SK-N-SH treated with all-trans-retinoic acid at 6 μM for 48 hours (cell line): Measurements from ENCODE around the gene TBC1D4.
A peak's percentile ranks its signal among the peaks of the same experiment; 100 is the strongest.
"Not testable (repeated sequence)": the region's sequence is repeated elsewhere in the genome, so short reads cannot be mapped to it uniquely, and the experiment has no call there.

Experiments
- ATAC-seq: fragments of 200-7000 bp; cut with Tn5 transposase; 3 replicates; pipeline ENCODE4 v1.9.1; 2020; ENCODE audit warnings: mild to moderate bottlenecking, moderate library complexity
- BACH2 ChIP-seq: fragments of 250-450 bp; sonication (Bioruptor Pico); IDR thresholded peaks from 2 replicates; pipeline ENCODE4 v1.9.0; 2021; ENCODE audit warnings: mild to moderate bottlenecking, borderline replicate concordance
- CSDC2 ChIP-seq: fragments of 250-450 bp; sonication (Bioruptor Pico); IDR thresholded peaks from 2 replicates; pipeline ENCODE4 v1.5.0; 2020; ENCODE audit warnings: mild to moderate bottlenecking, moderate library complexity
- GLIS3 ChIP-seq: fragments of 250-450 bp; sonication (Bioruptor Pico); IDR thresholded peaks from 2 replicates; pipeline ENCODE4 v1.5.0; 2020; ENCODE audit warnings: mild to moderate bottlenecking, moderate library complexity
- ISL1 ChIP-seq: fragments of 250-450 bp; sonication (Bioruptor Pico); IDR thresholded peaks from 2 replicates; pipeline ENCODE4 v2.1.2; 2022; ENCODE audit warnings: mild to moderate bottlenecking, moderate library complexity
- OSR1 ChIP-seq: fragments of 250-450 bp; sonication (Bioruptor Pico); IDR thresholded peaks from 2 replicates; pipeline ENCODE4 v1.8.0; 2022; ENCODE audit warnings: moderate library complexity, mild to moderate bottlenecking, inconsistent platforms
- SNAI2 ChIP-seq: fragments of 250-450 bp; sonication (Bioruptor Pico); IDR thresholded peaks from 2 replicates; pipeline ENCODE4 v1.5.0; 2020; ENCODE audit warnings: mild to moderate bottlenecking, moderate library complexity
- TCF4 ChIP-seq: fragments of 250-450 bp; sonication (Bioruptor Pico); IDR thresholded peaks from 2 replicates; pipeline ENCODE4 v1.8.0; 2021; ENCODE audit warnings: mild to moderate bottlenecking, moderate library complexity, borderline replicate concordance
- TOX ChIP-seq: fragments of 250-450 bp; sonication (Bioruptor Pico); IDR thresholded peaks from 2 replicates; pipeline ENCODE4 v1.8.0; 2021; ENCODE audit warnings: mild to moderate bottlenecking, moderate library complexity, borderline replicate concordance
- ZC3H10 ChIP-seq: fragments of 250-450 bp; sonication (Bioruptor Pico); IDR thresholded peaks from 2 replicates; pipeline ENCODE4 v1.5.1; 2021; ENCODE audit warnings: mild to moderate bottlenecking, moderate library complexity
- ZFP3 ChIP-seq: fragments of 250-450 bp; sonication (Bioruptor Pico); IDR thresholded peaks from 2 replicates; pipeline ENCODE4 v1.5.0; 2020; ENCODE audit warnings: mild to moderate bottlenecking, moderate library complexity
- ZFP30 ChIP-seq: fragments of 450-650 bp; formaldehyde crosslinking; IDR thresholded peaks from 2 replicates; pipeline ENCODE4 v1.5.0; 2022; ENCODE audit warnings: mild to moderate bottlenecking, moderate library complexity
- ZNF8 ChIP-seq: fragments of 450-650 bp; formaldehyde crosslinking; IDR thresholded peaks from 2 replicates; pipeline ENCODE4 v1.5.0; 2020; ENCODE audit warnings: mild to moderate bottlenecking, moderate library complexity
- TF ChIP-seq, protein P1 (sequence below): fragments of 250-450 bp; sonication (Bioruptor Pico); IDR thresholded peaks from 2 replicates; pipeline ENCODE4 v1.8.0; 2021; ENCODE audit warnings: low read depth, mild to moderate bottlenecking, moderate library complexity, borderline replicate concordance
- TF ChIP-seq, protein P2 (sequence below): fragments of 250-450 bp; sonication (Bioruptor Pico); IDR thresholded peaks from 2 replicates; pipeline ENCODE4 v1.8.0; 2020; ENCODE audit warnings: mild to moderate bottlenecking, moderate library complexity, borderline replicate concordance
- TF ChIP-seq, protein P3 (sequence below): fragments of 250-450 bp; sonication (Bioruptor Pico); IDR thresholded peaks from 2 replicates; pipeline ENCODE4 v1.5.0; 2020; ENCODE audit warnings: mild to moderate bottlenecking, moderate library complexity
- TF ChIP-seq, protein P4 (sequence below): fragments of 250-450 bp; sonication (Bioruptor Pico); IDR thresholded peaks from 2 replicates; pipeline ENCODE4 v1.5.1; 2021; ENCODE audit warnings: mild to moderate bottlenecking, moderate library complexity
- TF ChIP-seq, protein P5 (sequence below): fragments of 250-450 bp; sonication (Bioruptor Pico); IDR thresholded peaks from 2 replicates; pipeline ENCODE4 v1.5.1; 2020; ENCODE audit warnings: low read depth, mild to moderate bottlenecking, moderate library complexity

TBC1D4 gene

DNA sequence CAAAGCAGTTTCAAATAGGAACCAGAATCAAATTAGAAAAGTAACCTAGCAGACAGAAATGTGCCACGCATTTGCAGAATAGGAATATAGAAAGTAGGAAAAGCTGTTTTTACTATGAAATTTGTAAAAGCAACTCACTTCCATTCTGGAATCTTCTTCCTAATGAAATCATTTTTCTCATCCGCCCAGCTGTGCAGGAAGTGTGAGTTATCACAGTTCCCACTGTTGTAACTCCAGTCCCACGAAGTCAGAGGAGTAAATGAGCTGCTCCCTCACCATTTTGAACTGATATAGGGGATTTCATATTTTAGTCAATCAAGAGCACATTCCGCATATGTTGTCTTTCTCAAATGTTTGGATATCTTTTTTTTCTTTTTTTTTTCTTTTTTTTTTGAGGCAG lies 230.8 kb downstream of the TBC1D4 start:
- peak; percentile 17; the same call in 1 of the 3 replicates for ATAC-seq
- TF ChIP-seq ZFP30 (CRISPR knock-in tag) (no peak), BACH2 (CRISPR knock-in tag) (no peak), TOX (CRISPR knock-in tag) (no peak), ZC3H10 (CRISPR knock-in tag) (no peak), OSR1 (CRISPR knock-in tag) (no peak), SNAI2 (CRISPR knock-in tag) (no peak), ZNF8 (CRISPR knock-in tag) (no peak), ISL1 (CRISPR knock-in tag) (no peak), ZFP3 (CRISPR knock-in tag) (no peak)
- TF ChIP-seq, protein P1, sequence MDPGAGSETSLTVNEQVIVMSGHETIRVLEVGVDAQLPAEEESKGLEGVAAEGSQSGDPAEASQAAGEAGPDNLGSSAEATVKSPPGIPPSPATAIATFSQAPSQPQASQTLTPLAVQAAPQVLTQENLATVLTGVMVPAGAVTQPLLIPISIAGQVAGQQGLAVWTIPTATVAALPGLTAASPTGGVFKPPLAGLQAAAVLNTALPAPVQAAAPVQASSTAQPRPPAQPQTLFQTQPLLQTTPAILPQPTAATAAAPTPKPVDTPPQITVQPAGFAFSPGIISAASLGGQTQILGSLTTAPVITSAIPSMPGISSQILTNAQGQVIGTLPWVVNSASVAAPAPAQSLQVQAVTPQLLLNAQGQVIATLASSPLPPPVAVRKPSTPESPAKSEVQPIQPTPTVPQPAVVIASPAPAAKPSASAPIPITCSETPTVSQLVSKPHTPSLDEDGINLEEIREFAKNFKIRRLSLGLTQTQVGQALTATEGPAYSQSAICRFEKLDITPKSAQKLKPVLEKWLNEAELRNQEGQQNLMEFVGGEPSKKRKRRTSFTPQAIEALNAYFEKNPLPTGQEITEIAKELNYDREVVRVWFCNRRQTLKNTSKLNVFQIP: no peak
- TF ChIP-seq, protein P2, sequence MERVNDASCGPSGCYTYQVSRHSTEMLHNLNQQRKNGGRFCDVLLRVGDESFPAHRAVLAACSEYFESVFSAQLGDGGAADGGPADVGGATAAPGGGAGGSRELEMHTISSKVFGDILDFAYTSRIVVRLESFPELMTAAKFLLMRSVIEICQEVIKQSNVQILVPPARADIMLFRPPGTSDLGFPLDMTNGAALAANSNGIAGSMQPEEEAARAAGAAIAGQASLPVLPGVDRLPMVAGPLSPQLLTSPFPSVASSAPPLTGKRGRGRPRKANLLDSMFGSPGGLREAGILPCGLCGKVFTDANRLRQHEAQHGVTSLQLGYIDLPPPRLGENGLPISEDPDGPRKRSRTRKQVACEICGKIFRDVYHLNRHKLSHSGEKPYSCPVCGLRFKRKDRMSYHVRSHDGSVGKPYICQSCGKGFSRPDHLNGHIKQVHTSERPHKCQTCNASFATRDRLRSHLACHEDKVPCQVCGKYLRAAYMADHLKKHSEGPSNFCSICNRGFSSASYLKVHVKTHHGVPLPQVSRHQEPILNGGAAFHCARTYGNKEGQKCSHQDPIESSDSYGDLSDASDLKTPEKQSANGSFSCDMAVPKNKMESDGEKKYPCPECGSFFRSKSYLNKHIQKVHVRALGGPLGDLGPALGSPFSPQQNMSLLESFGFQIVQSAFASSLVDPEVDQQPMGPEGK (CRISPR knock-in tag): no peak
- TF ChIP-seq, protein P3, sequence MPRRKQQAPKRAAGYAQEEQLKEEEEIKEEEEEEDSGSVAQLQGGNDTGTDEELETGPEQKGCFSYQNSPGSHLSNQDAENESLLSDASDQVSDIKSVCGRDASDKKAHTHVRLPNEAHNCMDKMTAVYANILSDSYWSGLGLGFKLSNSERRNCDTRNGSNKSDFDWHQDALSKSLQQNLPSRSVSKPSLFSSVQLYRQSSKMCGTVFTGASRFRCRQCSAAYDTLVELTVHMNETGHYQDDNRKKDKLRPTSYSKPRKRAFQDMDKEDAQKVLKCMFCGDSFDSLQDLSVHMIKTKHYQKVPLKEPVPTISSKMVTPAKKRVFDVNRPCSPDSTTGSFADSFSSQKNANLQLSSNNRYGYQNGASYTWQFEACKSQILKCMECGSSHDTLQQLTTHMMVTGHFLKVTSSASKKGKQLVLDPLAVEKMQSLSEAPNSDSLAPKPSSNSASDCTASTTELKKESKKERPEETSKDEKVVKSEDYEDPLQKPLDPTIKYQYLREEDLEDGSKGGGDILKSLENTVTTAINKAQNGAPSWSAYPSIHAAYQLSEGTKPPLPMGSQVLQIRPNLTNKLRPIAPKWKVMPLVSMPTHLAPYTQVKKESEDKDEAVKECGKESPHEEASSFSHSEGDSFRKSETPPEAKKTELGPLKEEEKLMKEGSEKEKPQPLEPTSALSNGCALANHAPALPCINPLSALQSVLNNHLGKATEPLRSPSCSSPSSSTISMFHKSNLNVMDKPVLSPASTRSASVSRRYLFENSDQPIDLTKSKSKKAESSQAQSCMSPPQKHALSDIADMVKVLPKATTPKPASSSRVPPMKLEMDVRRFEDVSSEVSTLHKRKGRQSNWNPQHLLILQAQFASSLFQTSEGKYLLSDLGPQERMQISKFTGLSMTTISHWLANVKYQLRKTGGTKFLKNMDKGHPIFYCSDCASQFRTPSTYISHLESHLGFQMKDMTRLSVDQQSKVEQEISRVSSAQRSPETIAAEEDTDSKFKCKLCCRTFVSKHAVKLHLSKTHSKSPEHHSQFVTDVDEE (CRISPR knock-in tag): no peak
- TF ChIP-seq, protein P4, sequence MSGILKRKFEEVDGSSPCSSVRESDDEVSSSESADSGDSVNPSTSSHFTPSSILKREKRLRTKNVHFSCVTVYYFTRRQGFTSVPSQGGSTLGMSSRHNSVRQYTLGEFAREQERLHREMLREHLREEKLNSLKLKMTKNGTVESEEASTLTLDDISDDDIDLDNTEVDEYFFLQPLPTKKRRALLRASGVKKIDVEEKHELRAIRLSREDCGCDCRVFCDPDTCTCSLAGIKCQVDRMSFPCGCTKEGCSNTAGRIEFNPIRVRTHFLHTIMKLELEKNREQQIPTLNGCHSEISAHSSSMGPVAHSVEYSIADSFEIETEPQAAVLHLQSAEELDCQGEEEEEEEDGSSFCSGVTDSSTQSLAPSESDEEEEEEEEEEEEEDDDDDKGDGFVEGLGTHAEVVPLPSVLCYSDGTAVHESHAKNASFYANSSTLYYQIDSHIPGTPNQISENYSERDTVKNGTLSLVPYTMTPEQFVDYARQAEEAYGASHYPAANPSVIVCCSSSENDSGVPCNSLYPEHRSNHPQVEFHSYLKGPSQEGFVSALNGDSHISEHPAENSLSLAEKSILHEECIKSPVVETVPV (CRISPR knock-in tag): no peak
- TF ChIP-seq, all 23 proteins: peak for 0

DNA sequence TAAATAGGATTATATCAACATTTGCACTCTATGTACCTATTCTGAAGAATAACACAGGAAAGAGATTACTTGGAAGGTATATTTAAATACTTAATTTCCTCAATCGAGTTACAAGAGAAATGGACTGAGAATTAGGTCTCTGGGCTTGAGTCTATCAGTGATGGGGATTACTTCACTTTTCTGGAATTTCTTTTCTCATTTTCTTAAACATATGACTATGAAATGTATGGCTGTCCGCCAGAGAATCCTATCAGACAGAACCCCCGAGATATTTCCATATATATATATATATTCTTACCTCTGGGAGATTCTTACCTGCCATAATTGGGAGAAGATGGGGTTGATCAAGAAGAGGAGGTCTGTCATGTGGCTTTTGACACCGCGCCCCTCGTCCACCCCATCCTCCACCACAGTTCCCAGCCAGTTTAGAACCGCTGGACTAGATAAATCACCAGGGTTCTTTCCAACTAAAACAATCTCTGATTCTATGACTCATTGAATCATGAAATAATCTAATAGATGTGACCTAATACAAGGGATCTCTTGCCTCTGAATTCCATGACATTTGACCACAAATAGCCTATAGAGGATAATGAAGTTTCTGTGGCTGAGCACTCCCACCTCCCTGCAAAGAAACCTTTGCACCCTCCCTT lies 231.3 kb downstream of the TBC1D4 start:
- TF ChIP-seq ISL1 (CRISPR knock-in tag) (peak; percentile 77), GLIS3 (CRISPR knock-in tag) (peak; percentile 23; the same call in 1 of the 2 replicates), ZC3H10 (CRISPR knock-in tag) (0 out of 2 replicates have a peak, but pooled peaks have one; percentile 13), TCF4 (no peak), CSDC2 (CRISPR knock-in tag) (no peak)
- TF ChIP-seq, protein P2 (CRISPR knock-in tag): peak; percentile 88; the same call in 1 of the 2 replicates
- TF ChIP-seq, protein P5, sequence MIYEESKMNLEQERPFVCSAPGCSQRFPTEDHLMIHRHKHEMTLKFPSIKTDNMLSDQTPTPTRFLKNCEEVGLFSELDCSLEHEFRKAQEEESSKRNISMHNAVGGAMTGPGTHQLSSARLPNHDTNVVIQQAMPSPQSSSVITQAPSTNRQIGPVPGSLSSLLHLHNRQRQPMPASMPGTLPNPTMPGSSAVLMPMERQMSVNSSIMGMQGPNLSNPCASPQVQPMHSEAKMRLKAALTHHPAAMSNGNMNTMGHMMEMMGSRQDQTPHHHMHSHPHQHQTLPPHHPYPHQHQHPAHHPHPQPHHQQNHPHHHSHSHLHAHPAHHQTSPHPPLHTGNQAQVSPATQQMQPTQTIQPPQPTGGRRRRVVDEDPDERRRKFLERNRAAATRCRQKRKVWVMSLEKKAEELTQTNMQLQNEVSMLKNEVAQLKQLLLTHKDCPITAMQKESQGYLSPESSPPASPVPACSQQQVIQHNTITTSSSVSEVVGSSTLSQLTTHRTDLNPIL (CRISPR knock-in tag): peak; percentile 75
- ATAC-seq: peak; percentile 89

DNA sequence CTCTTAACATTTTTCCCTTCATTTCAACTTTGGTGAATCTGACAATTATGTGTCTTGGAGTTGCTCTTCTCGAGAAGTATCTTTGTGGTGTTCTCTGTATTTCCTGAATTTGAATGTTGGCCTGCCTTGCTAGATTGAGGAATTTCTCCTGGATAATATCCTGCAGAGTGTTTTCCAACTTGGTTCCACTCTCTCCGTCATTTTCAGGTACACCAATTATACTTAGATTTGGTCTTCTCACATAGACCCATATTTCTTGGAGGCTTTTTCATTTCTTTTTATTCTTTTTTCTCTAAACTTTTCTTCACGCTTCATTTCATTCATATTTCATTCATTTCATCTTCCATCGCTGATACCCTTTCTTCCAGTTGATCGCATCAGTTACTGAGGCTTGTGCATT lies 236.4 kb downstream of the TBC1D4 start:
- peak; percentile 91 for TF ChIP-seq ZFP30 (CRISPR knock-in tag)
- TF ChIP-seq, all 23 proteins: peak for 1; not testable (repeated sequence) for 22
- not testable (repeated sequence) for ATAC-seq

DNA sequence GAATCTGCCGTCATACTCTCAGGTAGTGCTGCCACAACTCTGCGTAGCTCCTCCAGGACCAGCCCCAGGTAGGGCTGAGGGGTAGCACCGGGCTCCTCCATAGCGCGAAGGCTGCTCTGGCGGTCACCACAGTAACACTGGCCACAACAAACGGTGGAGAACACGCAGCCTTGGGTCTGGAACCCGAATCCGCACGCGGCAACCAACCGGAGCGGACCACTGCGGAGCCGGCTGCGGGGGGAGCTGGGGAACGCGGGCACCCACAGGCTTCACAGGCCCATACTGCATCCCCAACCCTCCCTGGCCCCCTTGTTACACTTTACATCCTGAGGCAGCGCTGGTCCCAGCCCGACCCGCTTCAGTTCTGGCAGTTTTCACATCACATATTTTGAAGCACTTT lies 241.7 kb downstream of the TBC1D4 start:
- ATAC-seq: not testable (repeated sequence)
